Measurements from ENCODE around the gene SRGAP1. TPM values are rescaled to one million over a fixed set of nuclear protein-coding genes. Genes with fewer than 3 reads are reported as not detected.

SRGAP1 gene
- total RNA-seq, 1 donor from 2014 or later, result 3.0 TPM

DNA sequence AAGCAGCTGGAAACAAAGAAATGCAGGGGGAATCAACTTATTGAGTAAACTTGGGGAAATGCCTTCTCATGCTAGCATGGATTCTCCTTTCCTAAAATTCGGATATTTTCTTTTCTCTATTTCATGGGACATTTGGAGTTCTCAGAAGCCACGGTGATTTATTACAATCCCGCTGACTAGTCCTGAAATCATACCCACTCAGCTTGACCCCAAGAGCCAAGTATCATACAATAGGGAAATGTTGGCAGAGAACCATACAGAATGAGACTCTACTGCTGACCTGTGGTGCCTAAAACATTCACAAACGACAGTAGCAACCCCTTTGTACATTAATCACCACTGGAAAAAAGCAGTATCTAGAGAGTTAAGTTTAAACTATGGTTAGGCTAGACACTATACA, 265.2 kb downstream of the SRGAP1 start:
- H3K4me3 Mint-ChIP-seq, result no peak overlapping the region
- H3K27ac Mint-ChIP-seq, result no peak overlapping the region
- peaks cover 5% of the 10 kb centered on the region for H3K4me1 Mint-ChIP-seq
- Histone ChIP-seq H3K79me2 (ENCODE audit: low read depth) (no peaks in the 10 kb centered on the region), H2AFZ (replicated peaks) (no peak overlapping the region), H3K4me3 (no peak overlapping the region), H3K4me2 (no peak overlapping the region), H3K9me3 (ENCODE audit: low read depth) (no peaks in the 10 kb centered on the region), H3K27me3 (no peaks in the 10 kb centered on the region), H3K36me3 (no peaks in the 10 kb centered on the region), H3K27ac (no peak overlapping the region), H3F3A (ENCODE audit: low read depth) (no peaks in the 10 kb centered on the region), H4K20me1 (ENCODE audit: low read depth) (no peaks in the 10 kb centered on the region), H3K9ac (no peak overlapping the region), H3K4me1 (no peaks in the 10 kb centered on the region)
- peaks cover 3% of the 10 kb centered on the region for H3K9me3 Mint-ChIP-seq
- no peak for DNase-seq (ENCODE audit: low spot score)
- H3K36me3 Mint-ChIP-seq, result peaks cover 30% of the 10 kb centered on the region
- TF ChIP-seq, protein P1, sequence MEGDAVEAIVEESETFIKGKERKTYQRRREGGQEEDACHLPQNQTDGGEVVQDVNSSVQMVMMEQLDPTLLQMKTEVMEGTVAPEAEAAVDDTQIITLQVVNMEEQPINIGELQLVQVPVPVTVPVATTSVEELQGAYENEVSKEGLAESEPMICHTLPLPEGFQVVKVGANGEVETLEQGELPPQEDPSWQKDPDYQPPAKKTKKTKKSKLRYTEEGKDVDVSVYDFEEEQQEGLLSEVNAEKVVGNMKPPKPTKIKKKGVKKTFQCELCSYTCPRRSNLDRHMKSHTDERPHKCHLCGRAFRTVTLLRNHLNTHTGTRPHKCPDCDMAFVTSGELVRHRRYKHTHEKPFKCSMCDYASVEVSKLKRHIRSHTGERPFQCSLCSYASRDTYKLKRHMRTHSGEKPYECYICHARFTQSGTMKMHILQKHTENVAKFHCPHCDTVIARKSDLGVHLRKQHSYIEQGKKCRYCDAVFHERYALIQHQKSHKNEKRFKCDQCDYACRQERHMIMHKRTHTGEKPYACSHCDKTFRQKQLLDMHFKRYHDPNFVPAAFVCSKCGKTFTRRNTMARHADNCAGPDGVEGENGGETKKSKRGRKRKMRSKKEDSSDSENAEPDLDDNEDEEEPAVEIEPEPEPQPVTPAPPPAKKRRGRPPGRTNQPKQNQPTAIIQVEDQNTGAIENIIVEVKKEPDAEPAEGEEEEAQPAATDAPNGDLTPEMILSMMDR (IDR thresholded peaks at IDR 0.05), result no peak
- TF ChIP-seq EZH2phosphoT487 (IDR thresholded peaks at IDR 0.05) (no peak), EZH2 (IDR thresholded peaks at IDR 0.05) (no peak)
- H3K27me3 Mint-ChIP-seq (ENCODE audit: insufficient read depth, low read depth), result no peaks in the 10 kb centered on the region

DNA sequence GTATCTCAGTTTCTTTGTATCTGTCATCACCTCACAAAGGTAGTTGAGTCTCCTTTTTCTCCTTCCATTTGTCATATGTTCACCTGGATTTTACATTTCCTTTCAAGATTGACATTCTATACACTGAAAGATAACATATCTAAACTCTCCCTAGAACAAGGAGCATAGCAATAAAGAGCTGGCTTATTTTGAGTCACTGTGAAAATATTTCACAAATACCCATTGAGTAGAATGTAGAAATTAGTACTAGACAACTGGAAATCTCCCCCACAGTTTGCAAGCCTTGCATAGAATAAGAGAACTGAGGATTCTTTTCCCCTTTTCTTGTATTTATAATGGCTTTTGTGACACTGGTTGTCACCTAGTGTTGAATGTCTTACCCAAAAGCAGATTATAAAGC, 266.4 kb downstream of the SRGAP1 start:
- Mint-ChIP-seq H3K36me3 (peaks cover 37% of the 10 kb centered on the region), H3K27ac (no peak overlapping the region), H3K27me3 (ENCODE audit: insufficient read depth, low read depth) (no peaks in the 10 kb centered on the region), H3K4me1 (peaks cover 5% of the 10 kb centered on the region), H3K9me3 (peaks cover 3% of the 10 kb centered on the region), H3K4me3 (no peak overlapping the region)
- no peaks in the 10 kb centered on the region for H4K20me1 ChIP-seq (ENCODE audit: low read depth)
- H2AFZ ChIP-seq (replicated peaks), result no peak overlapping the region
- no peaks in the 10 kb centered on the region for H3F3A ChIP-seq (ENCODE audit: low read depth)
- no peak overlapping the region for H3K4me2 ChIP-seq
- H3K36me3 ChIP-seq, result no peaks in the 10 kb centered on the region
- H3K9ac ChIP-seq, result no peak overlapping the region
- no peaks in the 10 kb centered on the region for H3K9me3 ChIP-seq (ENCODE audit: low read depth)
- TF ChIP-seq EZH2 (IDR thresholded peaks at IDR 0.05) (no peak), EZH2phosphoT487 (IDR thresholded peaks at IDR 0.05) (no peak)
- TF ChIP-seq, protein P1 (IDR thresholded peaks at IDR 0.05), result no peak
- no peak for DNase-seq (ENCODE audit: low spot score)
- H3K27ac ChIP-seq, result no peak overlapping the region
- no peaks in the 10 kb centered on the region for H3K4me1 ChIP-seq
- H3K79me2 ChIP-seq (ENCODE audit: low read depth), result no peaks in the 10 kb centered on the region
- no peaks in the 10 kb centered on the region for H3K27me3 ChIP-seq
- H3K4me3 ChIP-seq, result no peak overlapping the region

DNA sequence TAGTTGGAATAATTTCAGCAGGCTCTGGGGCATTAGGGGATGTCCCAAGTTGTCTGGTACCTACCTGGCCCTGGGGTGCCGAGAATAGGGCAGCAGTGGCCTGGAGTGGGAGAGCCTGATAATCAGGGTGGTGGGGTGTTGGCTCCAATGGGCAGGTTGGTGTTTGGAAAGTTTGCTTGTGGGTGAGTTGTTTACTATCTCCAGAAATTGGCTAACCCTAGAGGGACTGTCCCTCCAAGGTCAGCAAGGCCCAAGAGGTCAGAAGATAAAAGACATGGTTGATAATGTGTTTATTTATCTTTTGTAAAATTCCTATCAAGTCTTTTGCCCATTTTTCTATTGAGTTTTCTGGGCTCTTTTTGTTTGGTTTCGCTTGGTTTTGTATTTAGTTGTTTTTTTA, 272.5 kb downstream of the SRGAP1 start:
- no peak overlapping the region for H3K9ac ChIP-seq
- H3K27ac ChIP-seq, result no peak overlapping the region
- H3F3A ChIP-seq (ENCODE audit: low read depth), result no peaks in the 10 kb centered on the region
- no peaks in the 10 kb centered on the region for H3K36me3 ChIP-seq
- no peak overlapping the region for H3K4me3 ChIP-seq
- TF ChIP-seq EZH2 (IDR thresholded peaks at IDR 0.05) (no peak), EZH2phosphoT487 (IDR thresholded peaks at IDR 0.05) (no peak)
- TF ChIP-seq, protein P1 (IDR thresholded peaks at IDR 0.05), result no peak
- H3K79me2 ChIP-seq (ENCODE audit: low read depth), result no peaks in the 10 kb centered on the region
- Mint-ChIP-seq H3K36me3 (peaks cover 29% of the 10 kb centered on the region), H3K4me1 (no peaks in the 10 kb centered on the region), H3K27ac (no peak overlapping the region), H3K4me3 (no peak overlapping the region), H3K9me3 (peaks cover 3% of the 10 kb centered on the region), H3K27me3 (ENCODE audit: insufficient read depth, low read depth) (no peaks in the 10 kb centered on the region)
- no peaks in the 10 kb centered on the region for H3K4me1 ChIP-seq
- H2AFZ ChIP-seq (replicated peaks), result no peak overlapping the region
- no peak for DNase-seq (ENCODE audit: low spot score)
- H3K27me3 ChIP-seq, result no peaks in the 10 kb centered on the region
- no peaks in the 10 kb centered on the region for H4K20me1 ChIP-seq (ENCODE audit: low read depth)
- no peak overlapping the region for H3K4me2 ChIP-seq
- H3K9me3 ChIP-seq (ENCODE audit: low read depth), result no peaks in the 10 kb centered on the region
